ENCODE data around the gene GLT6D1. TPM values are rescaled to one million over a fixed set of nuclear protein-coding genes. Genes with fewer than 3 reads are reported as not detected.

The GLT6D1 gene
- total and polyA plus RNA-seq, 3 donors from 2014 or later, result 0.47 to 1.6 TPM; not detected in 1

DNA sequence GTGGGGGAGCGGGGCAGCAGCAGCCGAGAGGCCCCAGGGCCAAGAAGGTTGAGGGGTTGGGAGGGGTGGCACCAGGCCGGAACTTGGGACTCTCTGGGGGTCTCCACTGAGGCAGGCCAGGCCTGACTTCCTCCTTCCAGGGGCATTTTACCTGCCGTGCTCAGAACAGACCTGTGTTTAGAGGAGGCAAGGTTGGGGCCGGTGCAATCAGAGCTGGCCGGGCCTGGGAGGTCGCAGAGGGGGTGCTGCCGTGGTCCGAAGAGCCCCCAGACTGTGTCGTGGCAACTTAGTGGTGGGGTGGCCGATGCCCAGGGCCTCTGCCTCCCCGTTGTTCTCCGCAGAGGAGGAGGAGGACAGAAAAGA lies 21.8 kb downstream of the GLT6D1 start:
- Histone ChIP-seq H3K9me3 (no peaks in the 10 kb centered on the region), H3K27ac (no peak overlapping the region), H3K27me3 (no peaks in the 10 kb centered on the region), H3K36me3 (ENCODE audit: low read depth, missing control alignments) (no peaks in the 10 kb centered on the region), H3K4me3 (no peak overlapping the region), H3K4me1 (no peaks in the 10 kb centered on the region)
- DNase-seq, result no peak
- WGBS, 2 donors, result 86 to 89% methylated on average over 11 to 13 of the region's 13 CpGs
- TF ChIP-seq POLR2A (IDR thresholded peaks at IDR 0.05) (no peak), CTCF (IDR thresholded peaks at IDR 0.05) (no peak)
- intact Hi-C loops (cut with DNase I; ENCODE audit: low total_unique reads), result no loop called here

- Histone ChIP-seq H3K9me3 (no peaks in the 10 kb centered on the region), H3K36me3 (ENCODE audit: low read depth, missing control alignments) (no peaks in the 10 kb centered on the region), H3K27ac (no peak overlapping the region), H3K4me1 (no peaks in the 10 kb centered on the region), H3K27me3 (no peaks in the 10 kb centered on the region), H3K4me3 (no peak overlapping the region)
- WGBS, 2 donors, result 76 to 89% methylated on average over 24 to 34 of the region's 34 CpGs
- intact Hi-C loops (cut with DNase I; ENCODE audit: low total_unique reads), result no loop called here
- peak; percentile 12 for DNase-seq
- TF ChIP-seq POLR2A (IDR thresholded peaks at IDR 0.05), result no peak
- TF ChIP-seq CTCF (IDR thresholded peaks at IDR 0.05), result no peak
Observed at GRCh38 chr9:135616619-135617537, 22.5 kb downstream of the GLT6D1 start.

DNA sequence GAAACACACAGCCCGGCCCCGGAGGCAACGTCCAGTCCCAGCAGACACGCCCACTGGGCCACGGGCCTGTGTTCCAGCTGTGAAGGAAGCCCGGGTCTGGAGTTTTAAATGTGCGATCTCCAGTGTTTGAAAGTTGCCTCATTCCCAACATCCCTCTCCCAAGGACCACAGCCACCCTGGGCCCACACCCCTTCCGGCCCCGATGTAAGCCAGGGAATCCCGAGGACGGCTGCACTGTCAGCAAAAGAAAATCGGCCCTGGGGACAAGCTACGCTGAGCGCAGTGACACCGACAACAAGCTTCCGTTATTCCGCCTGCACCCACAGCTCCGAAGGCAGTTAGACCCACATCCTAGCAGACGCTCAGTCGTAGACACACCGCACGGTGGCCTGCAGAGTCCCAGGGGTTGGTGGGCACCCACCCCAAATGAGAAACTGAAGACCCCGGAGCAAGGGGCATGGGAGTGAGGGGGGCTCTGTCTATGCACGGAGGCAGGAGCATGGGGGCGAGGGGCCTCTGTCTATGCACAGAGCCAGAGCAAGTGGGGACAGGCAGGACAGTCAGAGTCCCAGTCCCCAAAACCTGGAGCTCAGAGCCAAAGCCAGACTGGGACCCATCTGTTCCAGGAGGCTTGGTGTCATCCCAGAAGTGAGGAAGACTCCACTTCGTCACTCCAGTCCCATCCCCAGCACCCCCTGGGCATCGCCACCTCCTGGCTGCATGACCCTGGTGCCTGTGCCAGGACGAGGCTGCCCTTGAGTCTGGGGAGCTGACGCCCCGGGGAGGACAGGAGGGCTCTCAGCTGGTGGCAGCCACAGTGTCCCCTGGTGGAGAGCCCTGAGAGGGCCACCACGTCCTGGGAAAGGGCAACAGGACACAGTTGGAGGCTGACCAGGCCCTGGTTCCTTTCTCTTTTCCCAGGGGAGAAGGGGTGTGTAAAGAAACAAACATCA lies 23.4 kb downstream of the GLT6D1 start:
- no peaks in the 10 kb centered on the region for H3K27me3 ChIP-seq
- H3K4me3 ChIP-seq, result no peak overlapping the region
- H3K36me3 ChIP-seq (ENCODE audit: low read depth, missing control alignments), result no peaks in the 10 kb centered on the region
- WGBS, 2 donors, result 68 to 77% methylated on average over 30 to 31 of the region's 31 CpGs
- no peak overlapping the region for H3K27ac ChIP-seq
- intact Hi-C loops (cut with DNase I; ENCODE audit: low total_unique reads), result no loop called here
- no peak for TF ChIP-seq CTCF (IDR thresholded peaks at IDR 0.05)
- no peak for TF ChIP-seq POLR2A (IDR thresholded peaks at IDR 0.05)
- peak; percentile 13 for DNase-seq
- no peaks in the 10 kb centered on the region for H3K9me3 ChIP-seq
- H3K4me1 ChIP-seq, result no peaks in the 10 kb centered on the region

DNA sequence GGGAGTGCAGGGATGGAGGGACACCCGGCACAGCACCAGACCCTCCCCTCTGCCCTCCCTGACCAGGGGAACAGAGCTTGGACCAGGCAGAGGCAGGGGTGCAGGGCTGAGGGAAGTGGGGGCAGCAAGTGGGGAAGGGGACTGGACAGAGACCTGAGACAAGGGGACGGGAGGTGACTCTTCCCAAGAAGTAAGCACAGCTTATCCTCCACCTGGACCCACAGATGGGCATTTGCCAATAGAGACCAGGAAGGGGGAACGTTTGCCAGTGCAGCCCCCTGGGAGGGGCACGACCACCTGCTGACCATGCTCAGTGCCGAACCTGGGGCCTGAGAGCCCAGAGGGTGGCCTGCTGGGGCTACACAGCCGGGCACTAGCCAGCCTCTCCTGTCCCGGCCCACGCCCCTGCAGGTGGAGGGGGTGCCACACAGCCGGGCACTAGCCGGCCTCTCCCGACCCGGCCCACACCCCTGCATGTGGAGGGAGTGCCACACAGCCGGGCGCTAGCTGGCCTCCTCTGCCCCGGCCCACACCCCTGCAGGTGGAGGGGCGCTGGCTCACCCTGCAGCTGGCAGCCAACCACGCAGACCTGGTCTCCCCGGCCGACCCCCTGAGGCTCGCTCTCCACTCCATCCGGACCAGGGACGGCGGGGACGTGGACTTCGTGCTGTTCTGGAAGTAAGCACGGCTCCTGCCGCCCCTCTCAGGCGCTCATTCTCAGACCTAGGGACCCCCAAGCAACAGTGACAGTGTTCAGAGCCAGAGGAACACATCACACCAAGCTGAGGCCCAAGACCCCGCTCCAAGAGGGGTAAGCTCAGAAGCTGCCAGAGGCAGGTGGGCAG lies 24.3 kb downstream of the GLT6D1 start:
- WGBS, 2 donors, result 65 to 80% methylated on average over 2 to 29 of the region's 29 CpGs
- Histone ChIP-seq H3K9me3 (no peaks in the 10 kb centered on the region), H3K27me3 (no peaks in the 10 kb centered on the region), H3K4me3 (no peak overlapping the region), H3K27ac (no peak overlapping the region), H3K36me3 (ENCODE audit: low read depth, missing control alignments) (no peaks in the 10 kb centered on the region), H3K4me1 (no peaks in the 10 kb centered on the region)
- peak; percentile 9 for DNase-seq
- TF ChIP-seq POLR2A (IDR thresholded peaks at IDR 0.05) (no peak), CTCF (IDR thresholded peaks at IDR 0.05) (no peak)
- intact Hi-C loops (cut with DNase I; ENCODE audit: low total_unique reads), result no loop called here

Data from testis (tissue), 3 donors.